HG03025 (cell line): Measurements from ENCODE around the gene REEP5.
"Not testable (repeated sequence)": the region's sequence is repeated elsewhere in the genome, so short reads cannot be mapped to it uniquely, and the experiment has no call there.

Experiments used
- ATAC-seq: cut with Tn5 transposase; IDR thresholded peaks from one replicate; pipeline ENCODE4 v1.9.1; 2021; ENCODE audit warnings: mild to moderate bottlenecking, moderate library complexity; ENCODE audit not compliant: unreplicated experiment, low FRiP score

Gene REEP5

DNA sequence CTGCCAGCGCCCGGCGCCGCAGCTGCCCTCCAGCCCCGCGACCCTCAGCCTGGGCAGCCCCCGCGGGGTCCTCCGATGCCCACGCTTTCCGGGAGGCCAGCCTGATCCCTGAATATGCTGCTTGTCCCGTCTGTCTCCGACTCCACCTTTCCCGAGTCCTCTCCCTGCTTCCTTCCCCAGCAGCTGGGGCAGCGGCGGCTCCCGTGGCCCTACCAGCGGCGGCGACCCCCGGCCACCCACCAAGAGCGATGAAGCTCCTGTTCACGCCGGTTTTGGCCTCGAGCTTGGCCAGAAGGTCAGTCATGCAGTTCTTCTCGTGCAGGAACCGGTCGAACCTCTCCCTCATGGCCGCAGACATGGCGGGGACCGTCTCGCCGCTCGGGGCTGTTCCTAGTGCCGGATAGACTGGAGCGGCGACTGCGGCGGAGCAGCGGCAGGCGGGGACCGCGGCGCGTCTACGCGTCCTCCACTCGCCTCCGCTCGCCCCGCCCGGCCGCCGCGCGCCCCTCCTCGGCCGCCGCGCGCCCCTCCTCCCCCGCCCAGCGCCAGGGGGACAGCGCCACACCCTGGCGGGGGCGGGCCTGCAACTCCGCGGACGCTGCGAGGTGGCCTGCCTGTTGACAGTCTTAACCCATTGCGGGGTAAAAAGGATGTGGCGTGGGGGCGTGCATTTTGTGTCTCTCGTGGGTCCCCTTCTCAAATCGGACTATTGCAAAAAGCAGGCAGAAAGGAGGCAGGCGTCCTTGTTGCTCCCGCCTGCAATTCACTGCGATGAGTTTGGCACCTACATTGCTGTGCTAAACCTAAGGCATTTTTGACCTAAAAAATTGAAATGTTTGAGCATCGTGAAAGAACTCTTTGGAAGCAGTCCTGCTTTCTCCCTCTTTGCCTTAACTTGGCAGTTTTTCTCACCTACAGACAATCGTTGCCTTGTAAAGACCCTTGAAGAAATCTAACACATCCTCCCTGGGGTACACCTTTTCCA, at the start of gene REEP5:
REEP5 (minus strand) TSS at position 395 of the 985 bp plus-strand sequence; CDS start at position 358, 37 bp downstream.
- ATAC-seq = peak; percentile 59

DNA sequence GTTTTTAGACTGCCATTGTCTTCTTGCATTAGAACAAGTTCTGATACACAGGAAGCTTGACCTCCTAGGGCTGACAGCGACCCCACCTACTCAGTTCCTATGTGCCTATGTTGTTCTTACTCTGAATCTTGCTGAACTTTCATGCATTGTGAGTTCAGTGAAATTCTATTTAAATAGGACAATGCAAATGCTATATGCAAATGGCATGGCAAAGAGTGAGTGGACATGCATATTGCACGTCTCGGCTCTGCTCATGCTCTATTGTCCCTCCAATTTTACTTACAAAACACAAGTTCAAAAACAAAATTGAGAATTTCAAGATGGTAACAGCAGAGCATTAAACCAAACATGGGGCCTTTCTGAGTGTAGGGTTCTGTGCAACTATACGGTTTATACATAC, 49.2 kb upstream of the REEP5 start:
- no peak for ATAC-seq

DNA sequence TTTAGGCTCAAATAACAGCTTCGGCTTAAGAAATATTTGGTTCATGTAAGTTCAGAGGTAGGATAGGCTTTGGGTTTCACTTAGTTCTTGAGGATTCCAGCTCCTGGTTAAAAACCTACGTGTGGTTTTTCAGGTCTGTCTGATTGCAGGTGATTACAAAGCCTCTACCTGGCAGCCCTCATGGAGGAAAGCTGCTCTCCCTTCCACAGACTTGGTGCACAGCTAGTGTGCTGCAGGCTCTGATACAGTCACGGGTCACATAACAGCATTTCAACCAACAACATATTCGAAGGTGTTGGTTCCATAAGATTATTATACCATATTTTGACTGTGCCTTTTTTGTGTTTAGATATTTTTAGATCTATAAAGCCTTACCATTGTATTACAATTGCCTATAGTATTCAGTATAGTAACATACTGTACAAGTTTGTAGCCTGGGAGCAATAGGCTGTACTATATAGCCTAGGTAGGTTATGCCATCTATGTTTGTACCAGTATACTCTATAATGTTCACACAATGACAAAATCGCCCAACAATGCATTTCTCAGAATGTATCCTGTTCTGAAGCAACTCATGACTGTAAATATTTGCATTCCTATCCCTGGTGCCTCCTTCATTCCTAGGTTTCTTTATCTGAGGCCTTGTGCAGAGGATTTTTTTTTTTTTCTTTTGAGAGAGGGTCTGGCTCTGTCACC, 46.5 kb upstream of the REEP5 start:
- ATAC-seq = no peak

DNA sequence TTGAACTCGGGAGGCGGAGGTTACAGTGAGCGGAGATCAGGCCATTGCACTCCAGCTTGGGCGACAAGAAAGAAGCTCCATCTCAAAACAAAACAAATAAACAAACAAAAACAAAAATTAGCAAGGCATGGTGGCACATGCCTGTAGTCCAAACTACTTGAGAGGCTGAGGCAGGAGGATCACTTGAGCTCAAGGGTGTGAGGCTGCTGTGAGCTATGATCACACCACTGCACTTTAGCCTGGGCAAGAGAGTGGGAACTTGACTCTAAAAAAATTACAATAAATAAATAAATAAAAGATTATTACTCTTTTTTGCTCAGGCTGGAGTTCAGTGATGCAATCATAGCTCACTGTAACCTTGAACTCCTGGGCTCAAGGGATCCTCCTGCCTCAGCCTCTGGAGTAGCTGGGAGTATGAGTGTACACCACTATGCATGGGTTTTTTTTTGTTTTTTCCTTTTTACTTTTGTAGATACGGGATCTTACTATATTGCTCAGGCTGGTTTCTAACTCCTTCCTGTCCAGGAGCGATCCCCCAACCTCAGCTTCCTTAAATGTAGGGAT, 45.6 kb upstream of the REEP5 start:
- no peak for ATAC-seq

DNA sequence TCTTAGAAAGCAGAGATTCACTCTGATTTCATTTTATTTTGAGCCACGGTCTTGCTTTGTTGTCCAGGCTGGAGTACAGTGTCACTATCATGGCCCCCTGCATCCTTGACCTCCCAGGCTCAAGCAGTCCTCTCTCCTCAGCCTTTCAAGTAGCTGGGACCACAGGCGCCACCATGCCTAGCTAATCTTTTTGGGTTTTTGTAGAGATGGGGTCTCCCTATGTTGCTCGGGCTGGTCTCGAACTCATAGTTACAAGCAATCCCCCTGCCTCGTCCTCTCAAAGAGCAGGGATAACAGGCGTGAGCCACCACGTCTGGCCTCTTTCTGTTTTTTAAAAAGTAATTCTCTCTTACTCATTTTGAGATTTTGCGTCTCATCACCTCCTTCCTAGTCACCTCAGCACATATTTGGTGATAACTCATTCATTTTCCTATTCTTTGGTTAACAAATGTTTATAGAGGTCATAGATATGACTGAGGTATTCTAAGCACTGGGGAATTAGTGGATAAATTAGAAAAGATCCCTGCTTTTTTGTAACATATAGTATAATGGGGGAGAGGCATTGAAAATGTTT, 43.8 kb upstream of the REEP5 start:
- ATAC-seq = no peak

DNA sequence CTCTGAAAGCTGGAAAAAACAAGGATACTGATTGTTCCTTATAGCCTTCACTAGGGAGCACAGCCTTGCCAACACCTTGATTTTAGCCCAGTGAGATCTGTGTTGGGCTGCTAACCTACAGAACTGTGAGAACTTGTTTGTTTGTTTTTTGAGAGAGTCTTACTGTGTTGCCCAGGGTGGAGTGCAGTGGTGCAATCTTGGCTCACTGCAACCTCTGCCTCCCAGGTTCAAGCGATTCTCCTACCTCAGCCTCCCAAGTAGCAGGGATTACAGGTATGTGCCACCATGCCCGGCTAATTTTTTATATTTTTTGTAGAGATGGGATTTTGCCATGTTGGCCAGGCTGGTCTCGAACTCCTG, 41.3 kb upstream of the REEP5 start:
- ATAC-seq = not testable (repeated sequence)

DNA sequence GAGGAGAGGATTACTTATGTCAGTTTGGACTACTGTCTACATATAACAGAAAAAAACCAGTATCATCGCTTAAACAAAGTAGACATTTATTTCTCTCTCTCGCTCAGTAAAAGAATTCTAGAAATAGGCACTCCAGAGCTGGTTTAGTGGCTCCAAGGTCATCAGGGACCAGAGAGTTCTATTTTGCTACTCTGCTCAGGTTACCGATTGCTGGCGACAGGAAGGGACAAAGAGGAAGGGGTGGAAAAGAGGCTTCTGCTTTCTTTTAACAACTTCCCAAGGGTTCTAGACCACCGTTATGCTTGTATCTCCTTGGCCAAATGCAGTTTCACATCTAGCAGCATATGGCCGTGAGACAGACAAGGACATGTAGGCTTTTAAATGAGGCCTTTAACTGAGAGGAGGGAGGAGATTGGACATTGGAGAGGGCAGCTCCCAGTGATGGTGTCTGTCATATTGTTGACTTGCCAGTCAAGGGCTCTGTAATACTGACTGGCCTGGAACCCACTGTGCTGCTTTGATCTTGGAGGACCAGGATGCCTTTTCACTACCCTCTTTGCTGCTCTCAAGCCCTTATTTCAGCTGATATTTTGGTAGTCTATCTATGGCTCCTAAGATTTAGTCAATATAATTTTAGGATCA, 39.0 kb upstream of the REEP5 start:
- ATAC-seq = no peak

DNA sequence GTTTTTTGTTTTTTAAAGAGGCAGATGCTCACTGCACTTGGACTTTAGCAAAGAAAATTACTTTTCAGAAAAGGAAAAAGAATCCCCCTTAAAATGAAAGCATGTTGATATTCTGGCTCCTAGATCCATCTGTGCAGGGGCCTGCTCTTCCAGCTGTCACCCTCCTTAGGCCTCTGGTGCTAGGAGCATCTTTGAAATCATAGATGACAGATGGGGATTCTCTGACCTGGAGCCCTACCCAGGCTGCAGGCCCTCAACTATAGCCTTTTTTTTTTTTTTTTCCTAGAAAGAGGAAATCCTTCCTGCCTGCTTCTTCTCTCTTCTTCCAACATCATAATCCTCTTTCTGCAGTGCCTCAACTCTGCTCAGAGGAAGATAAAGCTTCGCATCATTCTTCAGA, 38.3 kb upstream of the REEP5 start:
- no peak for ATAC-seq

DNA sequence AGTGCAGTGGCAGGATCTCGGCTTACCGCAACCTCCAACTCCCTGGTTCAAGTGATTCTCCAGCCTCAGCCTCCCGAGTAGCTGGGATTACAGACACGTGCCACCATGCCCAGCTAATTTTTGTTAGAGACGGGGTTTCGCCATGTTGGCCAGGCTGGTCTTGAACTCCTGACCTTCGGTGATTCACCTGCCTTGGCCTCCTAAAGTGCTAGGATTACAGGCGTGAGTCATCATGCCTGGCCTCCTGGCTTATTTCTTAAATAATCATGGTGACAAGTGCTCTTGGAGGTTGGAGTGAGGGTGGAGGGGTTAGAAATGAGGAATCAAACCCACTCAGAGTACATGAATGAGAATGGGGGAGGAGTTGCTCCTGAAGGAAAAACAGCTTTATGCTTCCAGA, 37.8 kb upstream of the REEP5 start:
- not testable (repeated sequence) for ATAC-seq

DNA sequence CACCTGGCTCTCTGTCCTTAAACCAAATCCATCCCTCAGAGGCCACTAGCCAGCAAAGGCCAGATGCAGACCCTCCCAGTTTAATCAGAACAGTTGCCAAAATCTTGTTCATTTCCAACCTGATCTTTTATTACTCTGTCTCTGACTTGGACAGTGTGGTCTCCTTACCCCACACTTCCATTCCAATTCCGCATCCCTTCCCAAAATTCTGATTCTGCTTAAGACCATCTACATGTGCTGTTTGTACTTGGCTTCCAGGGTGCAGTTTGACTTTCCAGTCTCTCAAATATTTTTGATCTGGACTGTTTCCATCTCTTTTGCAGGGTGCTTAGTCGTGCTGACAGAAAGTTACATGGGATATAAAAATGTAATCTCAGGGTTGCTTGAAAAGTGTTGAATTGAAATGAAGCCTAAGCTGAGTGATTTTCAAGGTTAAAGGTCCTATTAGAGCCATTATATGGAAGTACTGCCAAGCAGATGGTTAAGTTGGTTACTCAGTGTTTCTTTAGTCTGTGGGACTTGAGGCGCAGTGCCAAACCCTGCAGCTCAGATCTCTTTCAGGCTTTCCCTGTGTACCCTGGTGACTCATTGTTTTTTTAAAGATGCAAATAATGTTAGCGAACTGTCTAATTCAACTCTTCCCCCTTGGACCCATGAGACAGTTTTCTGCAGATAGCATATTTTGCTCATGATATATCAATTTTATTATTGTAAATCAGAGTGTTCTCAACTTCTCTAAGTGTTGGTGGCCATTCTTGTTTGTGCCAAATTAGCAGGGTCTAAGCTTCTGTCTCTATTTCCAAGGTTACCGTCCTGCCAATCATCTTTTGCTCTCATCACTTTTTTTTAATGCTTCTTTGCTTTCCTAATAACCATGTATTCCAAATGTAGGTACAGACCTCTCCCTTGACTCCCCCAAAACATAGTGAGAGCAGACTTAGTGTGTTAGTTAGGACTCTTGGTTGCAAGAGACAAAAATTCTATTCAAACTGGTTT, 36.4 kb upstream of the REEP5 start:
- peak; percentile 66 for ATAC-seq

DNA sequence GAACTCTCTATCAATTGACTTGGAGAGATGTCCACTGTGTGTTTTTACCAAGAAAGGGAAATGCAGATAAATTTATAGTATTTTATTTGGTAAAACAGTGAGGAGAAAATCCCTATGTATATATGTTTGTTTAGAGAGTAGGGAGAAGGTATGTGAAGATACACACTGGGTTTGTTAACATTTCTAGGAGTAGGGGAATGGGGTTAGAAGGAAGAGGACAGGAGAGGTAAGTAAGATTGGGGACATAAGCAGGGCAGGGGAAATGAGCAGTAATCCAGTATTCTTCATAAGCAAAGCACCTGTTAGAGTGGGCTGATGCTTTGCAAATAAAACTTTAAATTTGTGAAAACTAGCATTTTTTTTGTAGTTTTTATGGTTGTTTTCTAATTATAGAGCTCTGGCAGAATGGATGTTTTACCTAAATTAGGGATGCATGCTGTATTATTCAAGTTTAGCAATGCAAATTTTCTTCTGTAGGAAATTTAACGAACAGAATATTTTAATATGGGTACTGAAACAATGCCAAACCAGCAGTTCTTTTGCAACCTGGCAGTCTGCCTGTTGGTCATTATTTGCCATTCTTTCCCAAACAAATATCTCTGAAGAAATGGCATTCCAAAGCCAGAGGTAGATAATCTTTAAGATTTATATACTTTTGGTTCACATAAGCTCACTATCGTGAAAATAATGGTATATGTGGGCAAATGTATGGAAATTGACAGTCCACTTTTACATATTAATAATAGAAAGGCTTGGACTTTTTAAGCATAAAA, 35.2 kb upstream of the REEP5 start:
- no peak for ATAC-seq

DNA sequence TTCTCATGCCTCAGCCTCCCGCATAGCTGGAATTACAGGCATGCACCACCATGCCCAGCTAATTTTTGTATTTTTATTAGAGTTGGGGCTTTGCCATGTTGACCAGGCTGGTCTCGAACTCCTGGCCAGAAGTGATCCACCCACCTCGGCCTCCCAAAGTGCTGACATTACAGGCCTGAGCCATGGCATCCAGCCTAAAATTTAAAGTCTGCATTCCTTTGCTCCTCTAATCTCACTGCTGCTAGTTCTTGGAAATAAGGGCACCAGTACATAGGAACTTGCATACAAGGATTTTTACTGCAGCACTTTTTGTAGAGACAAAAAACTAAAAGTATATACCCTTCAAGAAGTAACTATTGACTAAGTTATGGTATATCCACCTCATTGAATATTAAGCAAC, 34.6 kb upstream of the REEP5 start:
- no peak for ATAC-seq

DNA sequence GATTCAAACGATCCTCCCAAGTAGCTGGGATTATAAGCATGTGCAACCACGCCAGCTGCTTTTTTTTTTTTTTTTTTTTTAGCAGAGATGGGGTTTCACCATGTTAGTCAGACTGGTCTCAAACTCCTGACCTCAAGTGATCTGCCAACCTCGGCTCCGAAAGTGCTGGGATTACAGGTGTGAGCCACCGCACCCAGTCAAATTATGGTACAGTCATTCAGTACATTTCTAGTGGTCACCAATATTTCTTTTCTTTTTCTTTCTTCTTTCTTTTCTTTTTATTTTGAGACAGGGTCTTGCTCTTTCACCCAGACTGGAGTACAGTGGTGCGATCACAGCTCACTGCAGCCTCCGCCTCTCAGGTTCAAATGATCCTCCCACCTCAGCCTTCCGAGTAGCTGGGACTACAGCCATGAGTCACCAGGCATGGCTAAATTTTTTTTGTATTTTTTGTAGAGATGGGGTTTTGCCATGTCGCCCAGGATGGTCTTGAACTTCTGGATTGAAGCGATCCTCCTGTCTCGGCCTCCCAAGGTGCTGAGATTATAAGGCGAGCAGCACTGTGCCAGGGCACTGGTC, 29.2 kb upstream of the REEP5 start:
- ATAC-seq = peak; percentile 66

DNA sequence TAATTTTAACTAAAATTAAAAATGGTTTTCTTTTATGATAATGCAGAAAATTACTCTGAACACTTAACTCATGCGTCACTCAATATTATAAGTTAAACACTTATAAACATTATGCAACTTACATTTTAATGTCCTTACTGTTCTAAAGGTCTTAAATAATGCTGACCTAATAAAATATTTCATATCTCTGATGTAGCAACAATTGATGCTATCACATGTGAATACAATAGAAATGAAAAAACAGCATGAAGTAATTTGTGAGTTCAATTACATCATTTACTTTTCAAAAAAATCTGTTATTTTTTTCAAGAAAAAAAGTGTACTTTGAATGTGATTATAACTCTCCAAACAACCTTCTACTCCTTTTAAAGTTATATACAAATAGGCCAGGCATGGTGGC, 26.4 kb upstream of the REEP5 start:
- no peak for ATAC-seq

DNA sequence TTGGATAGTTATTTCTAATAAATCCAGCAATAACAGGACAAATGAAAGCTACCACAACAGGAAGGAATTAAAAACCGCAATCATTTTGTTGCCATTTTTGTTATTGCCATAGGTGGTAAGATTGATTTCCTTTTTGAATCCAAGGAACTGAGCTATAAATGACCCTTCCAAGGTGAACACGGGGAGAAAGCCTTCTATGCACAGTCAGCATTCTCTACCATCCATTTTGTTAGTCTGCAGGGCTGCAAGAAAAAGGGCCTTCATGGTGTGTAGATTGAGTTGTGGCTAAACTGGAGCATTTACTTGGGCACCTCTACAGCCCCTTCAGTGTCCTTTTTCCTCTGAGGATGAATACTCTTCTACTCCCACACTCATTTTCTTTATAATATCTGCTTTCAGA, 18.6 kb upstream of the REEP5 start:
- no peak for ATAC-seq

DNA sequence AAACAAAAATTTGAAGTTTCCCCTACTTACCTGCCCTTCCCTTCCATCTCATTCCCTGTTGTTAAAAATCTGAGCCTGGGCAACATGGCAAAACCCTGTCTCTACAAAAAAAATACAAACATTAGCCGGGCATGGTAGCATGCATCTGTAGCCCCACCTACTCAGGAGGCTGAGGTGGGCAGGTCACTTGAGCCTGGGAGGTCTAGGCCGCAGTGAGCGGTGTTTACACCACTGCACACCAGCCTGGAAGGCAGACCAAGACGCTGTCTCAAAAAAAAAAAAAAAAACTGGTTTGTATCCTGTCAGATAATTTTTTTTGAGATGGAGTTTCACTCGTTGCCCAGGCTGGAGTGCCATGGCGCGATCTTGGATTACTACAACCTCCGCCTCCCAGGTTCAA, 16.3 kb upstream of the REEP5 start:
- ATAC-seq = no peak

DNA sequence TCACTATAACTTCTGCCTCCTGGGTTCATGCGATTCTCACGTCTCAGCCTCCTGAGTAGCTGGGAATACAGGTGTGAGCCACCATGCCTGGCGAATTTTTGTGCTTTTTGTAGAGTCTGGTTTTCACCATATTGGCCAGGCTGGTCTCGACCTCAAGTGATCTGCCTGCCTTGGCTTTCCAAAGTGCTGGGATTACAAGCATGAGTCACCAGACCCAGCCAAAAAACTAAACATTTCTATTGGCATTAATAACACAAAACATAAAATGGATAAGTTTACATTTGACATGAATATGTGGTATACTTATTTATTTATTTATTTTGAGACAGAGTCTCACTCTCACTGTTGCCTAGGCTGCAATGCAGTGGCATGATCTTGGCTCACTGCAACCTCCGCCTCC, 13.6 kb upstream of the REEP5 start:
- ATAC-seq = no peak

DNA sequence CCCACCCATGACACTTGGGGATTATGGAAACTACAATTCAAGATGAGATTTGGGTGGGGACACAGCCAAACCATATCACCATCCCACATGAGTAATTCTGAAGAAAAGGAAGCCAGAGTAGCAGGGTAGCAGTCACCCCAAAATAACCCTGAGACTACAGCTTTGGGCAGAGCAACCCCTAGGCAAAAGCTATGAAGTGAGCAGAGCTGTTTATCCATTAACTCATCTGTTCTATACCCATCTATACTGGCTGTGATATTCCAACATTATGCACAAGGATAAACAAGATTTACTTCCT, 12.3 kb upstream of the REEP5 start:
- ATAC-seq = no peak
